GM19035 (cell line): ENCODE data around the gene RAP1GAP.

ENCODE experiments used
- ATAC-seq: cut with Tn5 transposase; IDR thresholded peaks from one replicate; pipeline ENCODE4 v1.9.1; 2021; ENCODE audit not compliant: unreplicated experiment

The RAP1GAP gene

GRCh38 chr1:21669258-21670058, at the start of gene RAP1GAP:
Gene RAP1GAP (minus strand): TSS chr1:21669357. CDS start chr1:21620032, 49,325 bp downstream.
- ATAC-seq, result no peak

DNA sequence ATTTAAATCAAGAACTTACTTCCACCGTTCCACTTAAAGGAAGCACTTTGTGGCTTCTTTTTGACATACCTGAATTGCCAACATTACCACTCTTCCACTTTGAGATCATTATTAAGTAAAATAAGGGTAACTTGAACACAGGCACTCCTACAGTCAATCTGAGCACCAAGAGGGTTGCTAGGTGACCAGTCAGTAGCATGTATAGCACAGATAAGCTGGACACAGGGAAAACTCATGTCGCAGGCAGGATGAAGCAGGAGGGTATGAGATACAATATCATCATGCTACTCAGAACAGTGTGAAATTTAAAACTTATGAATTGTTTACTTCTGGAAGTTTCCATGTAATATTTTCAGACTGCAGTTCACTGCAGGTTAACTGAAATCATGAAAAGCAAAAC, 47.0 kb upstream of the RAP1GAP start:
- ATAC-seq, result no peak

GRCh38 chr1:21707891-21708290, 38.7 kb upstream of the RAP1GAP start:
- no peak for ATAC-seq

- ATAC-seq, result no peak
These were observed 38.1 kb upstream of the RAP1GAP start for GRCh38 chr1:21707086-21707840.

- no peak for ATAC-seq
These were observed 37.1 kb upstream of the RAP1GAP start for GRCh38 chr1:21706151-21706835.

DNA sequence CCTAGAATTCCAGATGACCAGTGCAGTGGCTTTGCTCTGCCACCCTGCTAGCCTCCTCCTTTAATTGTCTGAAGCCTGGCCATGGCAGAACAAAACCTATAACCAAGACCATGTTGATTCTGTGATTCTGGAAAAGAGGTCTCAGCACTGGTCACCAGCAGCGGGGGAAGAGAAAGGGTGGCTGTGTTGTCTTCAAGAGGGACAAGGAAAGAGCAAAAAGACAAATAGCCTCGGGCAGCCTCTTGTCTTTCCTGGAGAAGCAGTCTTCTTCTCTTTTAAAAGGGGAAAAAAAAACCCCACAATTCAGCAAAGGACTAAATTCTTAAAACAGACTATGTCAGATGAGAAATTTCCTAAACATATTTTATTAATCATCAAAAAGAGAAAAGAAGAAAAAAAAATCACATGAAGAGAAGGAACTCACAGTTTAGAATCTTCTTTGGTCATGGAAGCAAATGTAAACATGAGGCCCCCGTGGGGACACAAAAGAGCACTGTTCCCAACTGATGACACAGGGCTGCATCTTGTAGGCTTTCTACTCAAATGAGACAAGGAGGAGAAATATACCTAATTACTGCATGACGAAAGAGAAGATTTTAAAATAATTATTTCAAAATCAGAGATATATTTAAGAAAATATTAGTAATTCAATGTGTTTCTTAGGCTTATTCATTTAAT, 36.3 kb upstream of the RAP1GAP start:
- no peak for ATAC-seq

- no peak for ATAC-seq
These were observed 35.0 kb upstream of the RAP1GAP start for GRCh38 chr1:21704145-21704544.

- ATAC-seq, result no peak
These were observed 34.3 kb upstream of the RAP1GAP start for GRCh38 chr1:21703318-21703963.

DNA sequence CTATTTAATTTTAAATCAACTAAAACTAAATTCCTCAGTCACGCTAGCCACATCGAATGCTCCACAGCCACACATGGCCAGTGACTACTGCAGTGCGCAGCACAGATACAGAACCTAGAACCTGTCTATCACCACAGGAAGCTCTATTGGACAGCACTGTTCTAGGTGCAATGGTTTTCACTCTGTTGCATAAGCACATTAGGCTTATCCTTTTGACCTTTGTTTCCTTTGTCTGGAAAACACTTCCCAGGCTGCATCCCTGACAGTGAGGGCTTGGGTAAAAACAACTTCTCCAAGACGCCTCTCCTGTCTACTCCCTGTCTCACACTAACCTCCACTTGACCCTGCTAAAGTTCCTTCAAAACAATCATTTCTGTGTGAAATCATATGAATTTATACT, 33.6 kb upstream of the RAP1GAP start:
- no peak for ATAC-seq

DNA sequence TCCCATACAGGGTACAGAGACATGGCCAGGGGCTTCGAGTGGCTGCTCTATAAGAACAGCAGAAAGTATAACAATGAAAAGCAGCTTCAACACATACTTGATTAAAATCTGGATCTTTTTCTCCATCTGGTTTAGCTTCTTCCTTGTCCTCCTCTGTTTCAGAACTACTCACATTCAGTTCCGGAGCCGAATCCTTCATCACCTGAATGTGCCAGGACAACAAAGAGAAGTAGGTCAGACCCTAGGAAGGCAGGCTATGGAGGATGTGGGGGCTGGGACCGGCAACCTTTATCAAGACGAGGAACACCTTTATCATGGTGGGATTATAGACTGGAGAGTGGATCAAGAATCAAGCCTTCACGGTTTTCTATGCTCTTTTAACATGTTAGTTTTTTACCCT, 32.2 kb upstream of the RAP1GAP start:
- no peak for ATAC-seq

DNA sequence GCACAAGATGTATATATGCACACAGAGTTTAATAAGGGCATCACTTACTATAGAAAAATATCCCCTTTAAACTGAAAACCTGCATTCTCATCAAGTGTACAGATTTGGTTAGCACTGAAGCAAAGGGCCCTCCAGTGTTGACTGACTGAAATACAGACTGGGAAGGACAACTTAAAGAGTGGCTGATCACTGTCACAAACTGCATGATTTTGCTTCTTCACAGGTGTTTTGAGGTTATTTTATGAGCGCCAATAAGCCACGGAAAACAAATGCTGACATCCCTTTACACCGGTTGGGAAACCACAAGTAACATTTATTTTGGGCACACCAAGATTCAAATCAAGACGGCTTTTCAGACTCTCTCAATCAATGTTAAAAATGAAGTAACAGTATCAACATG, 30.9 kb upstream of the RAP1GAP start:
- no peak for ATAC-seq

DNA sequence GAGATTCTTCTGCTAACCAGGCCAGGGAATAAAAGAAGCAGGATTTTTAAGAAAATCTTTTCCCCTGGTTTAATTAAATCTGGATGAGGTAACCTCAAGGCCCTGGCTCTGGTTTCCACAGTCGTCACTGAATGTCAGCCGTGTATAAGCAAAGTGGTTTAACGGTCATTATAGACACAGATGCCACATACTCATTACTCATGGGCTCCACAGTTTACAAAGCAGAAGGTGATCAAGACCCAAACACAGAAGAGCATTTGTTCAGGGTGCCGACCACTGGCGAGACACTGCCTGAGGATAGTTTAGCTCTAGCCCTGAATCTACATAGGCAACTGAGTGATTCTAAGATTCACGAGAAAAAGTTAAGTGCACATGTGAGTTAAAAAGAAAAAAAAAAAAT, 27.8 kb upstream of the RAP1GAP start:
- no peak for ATAC-seq

- ATAC-seq, result no peak
These were observed 24.6 kb upstream of the RAP1GAP start for GRCh38 chr1:21693732-21694131.

- ATAC-seq, result no peak
These were observed 22.6 kb upstream of the RAP1GAP start for GRCh38 chr1:21691739-21692138.

DNA sequence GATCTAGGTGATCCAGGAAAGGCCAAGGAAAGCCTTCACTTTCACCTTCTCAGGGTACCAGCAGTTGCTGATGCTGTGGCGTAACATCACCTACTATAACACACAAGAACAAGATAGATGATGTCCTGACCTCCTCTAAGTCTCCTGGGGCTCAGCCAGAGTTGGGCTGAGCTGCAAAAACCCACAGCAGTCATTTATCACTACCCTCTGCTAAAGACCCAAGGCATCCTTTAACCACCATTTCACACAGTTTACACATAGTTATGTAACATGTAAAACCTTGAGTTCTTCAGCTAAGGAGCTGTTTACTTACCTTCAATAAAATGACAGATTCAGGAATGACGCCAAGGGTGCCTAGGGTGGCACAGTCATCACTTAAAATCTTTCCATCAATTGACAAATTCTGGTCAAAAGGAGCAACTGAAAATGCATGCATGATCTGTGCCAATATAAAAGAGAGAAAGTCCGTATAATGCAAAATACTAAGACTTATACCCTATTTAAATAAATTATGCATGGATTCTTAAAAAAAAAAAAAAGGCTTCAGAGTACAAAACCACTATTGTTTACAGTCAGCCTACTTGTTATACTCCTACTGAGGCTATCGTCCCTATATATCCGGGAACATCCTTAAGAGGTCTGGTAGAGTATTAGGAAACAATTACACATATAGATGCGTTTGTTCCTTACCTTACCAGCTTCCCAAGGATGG, 20.7 kb upstream of the RAP1GAP start:
- ATAC-seq, result no peak

GRCh38 chr1:21687081-21687529, 17.9 kb upstream of the RAP1GAP start:
- no peak for ATAC-seq

GRCh38 chr1:21685946-21686678, 17.0 kb upstream of the RAP1GAP start:
- no peak for ATAC-seq

- no peak for ATAC-seq
These were observed 12.3 kb upstream of the RAP1GAP start for GRCh38 chr1:21681426-21681825.

DNA sequence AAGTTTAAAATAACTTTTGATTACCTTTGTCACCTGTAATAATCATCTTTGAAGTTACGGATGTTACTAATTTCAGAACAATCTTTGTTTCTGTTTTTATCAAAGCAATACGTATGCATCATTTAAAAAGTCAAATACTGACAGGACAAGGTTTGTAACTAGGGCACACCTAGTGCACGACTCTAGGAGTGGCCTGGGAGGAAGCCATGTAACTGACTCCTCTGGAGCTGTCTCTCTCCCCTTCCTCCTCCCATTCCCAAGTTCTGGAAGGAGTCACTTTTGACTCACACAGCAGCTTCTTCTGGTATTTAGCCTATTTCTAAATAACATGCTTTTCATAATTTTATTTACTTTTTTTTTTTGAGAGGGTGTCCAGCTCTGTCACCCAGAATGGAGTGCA, 11.8 kb upstream of the RAP1GAP start:
- no peak for ATAC-seq
